Measurements from ENCODE around the gene SPAG16.
"Not testable (repeated sequence)": the region's sequence is repeated elsewhere in the genome, so short reads cannot be mapped to it uniquely, and the experiment has no call there.

The SPAG16 gene

GRCh38 chr2:213703406-213704098 lies 419.3 kb downstream of the SPAG16 start:
- no peak overlapping the region for H3K27ac ChIP-seq (replicated peaks)
- no peak overlapping the region for H3K4me3 ChIP-seq (replicated peaks; ENCODE audit: insufficient read depth, low read length)
- H3K27me3 ChIP-seq (ENCODE audit: insufficient read depth, poor library complexity, severe bottlenecking) = no peaks in the 10 kb centered on the region
- TF ChIP-seq POLR2AphosphoS5 (IDR thresholded peaks at IDR 0.05; ENCODE audit: low read depth) = no peak
- DNase-seq (ENCODE audit: low read depth in 1 of 2, low spot score in 1 of 2) = no peak

GRCh38 chr2:213710164-213710563 lies 425.9 kb downstream of the SPAG16 start:
- TF ChIP-seq GABPA (IDR thresholded peaks at IDR 0.05; ENCODE audit: low read depth) (no peak), REST (IDR thresholded peaks at IDR 0.05; ENCODE audit: insufficient replicate concordance, low read depth) (no peak), CTCF (IDR thresholded peaks at IDR 0.05; ENCODE audit: insufficient read depth, low read length) (no peak), POLR2AphosphoS5 (IDR thresholded peaks at IDR 0.05; ENCODE audit: low read depth) (no peak), SPI1 (IDR thresholded peaks at IDR 0.05; ENCODE audit: borderline replicate concordance, low read depth) (no peak)
- no peak for DNase-seq (ENCODE audit: low read depth in 1 of 2, low spot score in 1 of 2)
- Histone ChIP-seq H3K4me3 (replicated peaks; ENCODE audit: insufficient read depth, low read length) (no peak overlapping the region), H3K27me3 (ENCODE audit: insufficient read depth, poor library complexity, severe bottlenecking) (no peaks in the 10 kb centered on the region), H3K27ac (replicated peaks) (no peak overlapping the region)

- H3K27ac ChIP-seq (replicated peaks); H3K4me3 ChIP-seq (replicated peaks; ENCODE audit: insufficient read depth, low read length); H3K27me3 ChIP-seq (ENCODE audit: insufficient read depth, poor library complexity, severe bottlenecking); DNase-seq (ENCODE audit: low read depth in 1 of 2, low spot score in 1 of 2): not testable (repeated sequence)
Observed at GRCh38 chr2:213718411-213718810, 434.1 kb downstream of the SPAG16 start.

GRCh38 chr2:213722565-213722964 lies 438.3 kb downstream of the SPAG16 start:
- Histone ChIP-seq H3K27ac (replicated peaks) (no peak overlapping the region), H3K27me3 (ENCODE audit: insufficient read depth, poor library complexity, severe bottlenecking) (no peaks in the 10 kb centered on the region), H3K4me3 (replicated peaks; ENCODE audit: insufficient read depth, low read length) (no peak overlapping the region)
- no peak for DNase-seq (ENCODE audit: low read depth in 1 of 2, low spot score in 1 of 2)
- TF ChIP-seq REST (IDR thresholded peaks at IDR 0.05; ENCODE audit: insufficient replicate concordance, low read depth) (no peak), GABPA (IDR thresholded peaks at IDR 0.05; ENCODE audit: low read depth) (no peak), POLR2AphosphoS5 (IDR thresholded peaks at IDR 0.05; ENCODE audit: low read depth) (no peak), CTCF (IDR thresholded peaks at IDR 0.05; ENCODE audit: insufficient read depth, low read length) (no peak), SPI1 (IDR thresholded peaks at IDR 0.05; ENCODE audit: borderline replicate concordance, low read depth) (no peak)

GRCh38 chr2:213723041-213723560 lies 438.8 kb downstream of the SPAG16 start:
- Histone ChIP-seq H3K27me3 (ENCODE audit: insufficient read depth, poor library complexity, severe bottlenecking) (no peaks in the 10 kb centered on the region), H3K4me3 (replicated peaks; ENCODE audit: insufficient read depth, low read length) (no peak overlapping the region), H3K27ac (replicated peaks) (no peak overlapping the region)
- TF ChIP-seq REST (IDR thresholded peaks at IDR 0.05; ENCODE audit: insufficient replicate concordance, low read depth) (no peak), CTCF (IDR thresholded peaks at IDR 0.05; ENCODE audit: insufficient read depth, low read length) (no peak), SPI1 (IDR thresholded peaks at IDR 0.05; ENCODE audit: borderline replicate concordance, low read depth) (no peak), GABPA (IDR thresholded peaks at IDR 0.05; ENCODE audit: low read depth) (no peak), POLR2AphosphoS5 (IDR thresholded peaks at IDR 0.05; ENCODE audit: low read depth) (no peak)
- no peak for DNase-seq (ENCODE audit: low read depth in 1 of 2, low spot score in 1 of 2)

Measured in HL-60 (cell line).